OCI-LY1 (cell line): ENCODE data around the gene CREB3L4.

ENCODE experiments used
- H2AFZ ChIP-seq: fragments of 200-600 bp; sonication (generic), shearing (Covaris generic); 2 replicates; pipeline ENCODE4 v1.6.0; 2014; ENCODE audit warnings: antibody characterized with exemption, mild to moderate bottlenecking, low read length
- H3F3A ChIP-seq: fragments of 200-600 bp; sonication (generic), shearing (Covaris generic); 2 replicates; pipeline ENCODE4 v1.6.0; 2014; ENCODE audit warnings: mild to moderate bottlenecking, antibody characterized with exemption, low read length, moderate library complexity; ENCODE audit not compliant: insufficient read depth
- H3K27ac ChIP-seq: fragments of 200-600 bp; sonication (generic); 2 replicates; pipeline ENCODE4 v1.5.1; 2014; ENCODE audit warnings: low read length, mixed run types, mild to moderate bottlenecking, low read depth; ENCODE audit not compliant: poor library complexity, severe bottlenecking
- H3K27me3 ChIP-seq: fragments of 200-600 bp; sonication (generic); 2 replicates; pipeline ENCODE4 v1.6.0; 2014; ENCODE audit warnings: antibody characterized with exemption, mild to moderate bottlenecking, low read length, moderate library complexity; ENCODE audit not compliant: insufficient read depth
- H3K36me3 ChIP-seq: fragments of 200-600 bp; sonication (generic); 2 replicates; pipeline ENCODE4 v1.6.1; 2014; ENCODE audit warnings: mild to moderate bottlenecking, antibody characterized with exemption, low read length, moderate library complexity, mixed read lengths; ENCODE audit not compliant: insufficient read depth
- H3K4me1 ChIP-seq: fragments of 200-600 bp; sonication (generic); 2 replicates; pipeline ENCODE4 v1.5.1; 2014; ENCODE audit warnings: mild to moderate bottlenecking, low read length, moderate library complexity; ENCODE audit not compliant: insufficient read depth, severe bottlenecking
- H3K4me2 ChIP-seq: fragments of 200-600 bp; sonication (generic), shearing (Covaris generic); 2 replicates; pipeline ENCODE4 v1.6.1; 2014; ENCODE audit warnings: low read length
- H3K4me3 ChIP-seq: fragments of 200-600 bp; sonication (generic); 2 replicates; pipeline ENCODE4 v1.5.1; 2014; ENCODE audit warnings: low read length, low read depth, mild to moderate bottlenecking, mixed read lengths; ENCODE audit not compliant: poor library complexity, severe bottlenecking
- H3K79me2 ChIP-seq: fragments of 200-600 bp; shearing (Covaris generic); 2 replicates; pipeline ENCODE4 v1.6.1; 2016; ENCODE audit warnings: mixed run types, low read length, mixed read lengths; ENCODE audit not compliant: insufficient read depth
- H3K9ac ChIP-seq: fragments of 200-600 bp; sonication (generic), shearing (Covaris generic); 2 replicates; pipeline ENCODE4 v1.6.1; 2014; ENCODE audit warnings: mild to moderate bottlenecking, low read length, mixed read lengths
- H3K9me2 ChIP-seq: fragments of 200-600 bp; sonication (generic), shearing (Covaris generic); 2 replicates; pipeline ENCODE4 v1.6.1; 2014; ENCODE audit warnings: low read depth, mild to moderate bottlenecking, low read length, mixed read lengths
- H3K9me3 ChIP-seq: fragments of 200-600 bp; shearing (Covaris generic); 2 replicates; pipeline ENCODE4 v1.6.1; 2014; ENCODE audit warnings: low read length, mixed read lengths
- H4K20me1 ChIP-seq: fragments of 200-600 bp; sonication (generic), shearing (Covaris generic); 2 replicates; pipeline ENCODE4 v1.6.0; 2016; ENCODE audit warnings: mild to moderate bottlenecking, low read length; ENCODE audit not compliant: insufficient read depth
- CTCF ChIP-seq: fragments of 200-600 bp; sonication (generic), shearing (Covaris generic); IDR thresholded peaks from 2 replicates; pipeline ENCODE4 v1.5.1; 2017; ENCODE audit warnings: mild to moderate bottlenecking, antibody characterized with exemption, low read length, moderate library complexity, mixed read lengths
- EZH2 ChIP-seq: fragments of 200-600 bp; sonication (generic), shearing (Covaris generic); IDR thresholded peaks from 2 replicates; pipeline ENCODE4 v1.8.0; 2017; ENCODE audit warnings: borderline replicate concordance, mixed run types, mild to moderate bottlenecking, antibody characterized with exemption, low read length, moderate library complexity, mixed read lengths

The CREB3L4 gene

GRCh38 chr1:153932156-153933131 lies 35.3 kb upstream of the CREB3L4 start:
- no peak overlapping the region for H3K4me3 ChIP-seq
- no peak overlapping the region for H3K27ac ChIP-seq
- no peaks in the 10 kb centered on the region for H3F3A ChIP-seq
- no peaks in the 10 kb centered on the region for H3K27me3 ChIP-seq
- H2AFZ ChIP-seq: no peak overlapping the region
- no peaks in the 10 kb centered on the region for H4K20me1 ChIP-seq
- H3K9ac ChIP-seq: no peak overlapping the region
- no peaks in the 10 kb centered on the region for H3K9me2 ChIP-seq
- TF ChIP-seq CTCF (no peak), EZH2 (no peak)
- H3K4me1 ChIP-seq: peaks cover 3% of the 10 kb centered on the region
- H3K79me2 ChIP-seq: no peaks in the 10 kb centered on the region
- H3K4me2 ChIP-seq: no peak overlapping the region
- H3K36me3 ChIP-seq: peaks cover 75% of the 10 kb centered on the region
- H3K9me3 ChIP-seq: no peaks in the 10 kb centered on the region

- H2AFZ ChIP-seq: no peak overlapping the region
- no peak for TF ChIP-seq EZH2
- no peak for TF ChIP-seq CTCF
- no peak overlapping the region for H3K27ac ChIP-seq
- H3F3A ChIP-seq: no peaks in the 10 kb centered on the region
- no peak overlapping the region for H3K4me3 ChIP-seq
- H3K36me3 ChIP-seq: peaks cover 80% of the 10 kb centered on the region
- no peaks in the 10 kb centered on the region for H3K4me1 ChIP-seq
- H4K20me1 ChIP-seq: no peaks in the 10 kb centered on the region
- H3K4me2 ChIP-seq: no peak overlapping the region
- no peaks in the 10 kb centered on the region for H3K9me3 ChIP-seq
- no peaks in the 10 kb centered on the region for H3K9me2 ChIP-seq
- H3K27me3 ChIP-seq: no peaks in the 10 kb centered on the region
- no peaks in the 10 kb centered on the region for H3K79me2 ChIP-seq
- no peak overlapping the region for H3K9ac ChIP-seq
Observed at GRCh38 chr1:153933430-153933829, 34.3 kb upstream of the CREB3L4 start.

- no peak overlapping the region for H2AFZ ChIP-seq
- H3K36me3 ChIP-seq: peaks cover 84% of the 10 kb centered on the region
- H3K9ac ChIP-seq: no peak overlapping the region
- TF ChIP-seq CTCF: no peak
- no peak for TF ChIP-seq EZH2
- no peaks in the 10 kb centered on the region for H3K4me1 ChIP-seq
- no peaks in the 10 kb centered on the region for H3F3A ChIP-seq
- H3K9me3 ChIP-seq: no peaks in the 10 kb centered on the region
- H3K79me2 ChIP-seq: no peaks in the 10 kb centered on the region
- H3K27me3 ChIP-seq: no peaks in the 10 kb centered on the region
- no peaks in the 10 kb centered on the region for H4K20me1 ChIP-seq
- H3K4me2 ChIP-seq: no peak overlapping the region
- H3K9me2 ChIP-seq: no peaks in the 10 kb centered on the region
- no peak overlapping the region for H3K27ac ChIP-seq
- no peak overlapping the region for H3K4me3 ChIP-seq
Observed at GRCh38 chr1:153933955-153934354, 33.7 kb upstream of the CREB3L4 start.
